Right lobe of liver (tissue), 6 donors: ENCODE results near the gene DNAH14. TPM values are rescaled to one million over a fixed set of nuclear protein-coding genes. Genes with fewer than 3 reads are reported as not detected.
"Not testable (repeated sequence)": the region's sequence is repeated elsewhere in the genome, so short reads cannot be mapped to it uniquely, and the experiment has no call there.

ENCODE experiments used
- ATAC-seq, 4 donors: fragments of 200-7000 bp; cut with Tn5 transposase; one replicate each; pipeline ENCODE4 v1.9.1; 2020; ENCODE audit warnings: mild to moderate bottlenecking in 4 of 4, moderate library complexity in 4 of 4
- DNase-seq, 3 donors: peaks; one replicate each; pipeline ENCODE4 v3.0.0-alpha.2; 2020
- H3K27ac ChIP-seq, 3 donors: fragments of 200-600 bp; one replicate each; pipeline ENCODE4 v1.8.0; 2022
- H3K27me3 ChIP-seq, 2 donors: fragments of 200-600 bp; one replicate each; pipeline ENCODE4 v1.8.0; 2022
- H3K36me3 ChIP-seq, 4 donors: fragments of 200-600 bp; sonication (generic) in 1 of 4; one replicate each; pipeline versions ENCODE4 v1.5.1 to v1.8.0; 2017 to 2022; ENCODE audit warnings: control low read depth in 1 of 4
- H3K4me1 ChIP-seq, 4 donors: fragments of 200-600 bp; sonication (generic) in 1 of 4; one replicate each; pipeline versions ENCODE4 v1.5.1 to v1.8.0; 2017 to 2022; ENCODE audit warnings: control low read depth in 1 of 4
- H3K4me3 ChIP-seq, 3 donors: fragments of 200-600 bp; one replicate each; pipeline ENCODE4 v1.8.0; 2022
- H3K9me3 ChIP-seq, 4 donors: fragments of 200-600 bp; sonication (generic) in 1 of 4; one replicate each; pipeline versions ENCODE4 v1.5.1 to v1.8.0; 2017 to 2022; ENCODE audit warnings: control low read depth in 1 of 4
- POLR2A ChIP-seq: fragments of 450-650 bp; IDR thresholded peaks from one replicate; pipeline ENCODE4 v1.6.1; 2017; ENCODE audit warnings: antibody characterized with exemption, mild to moderate bottlenecking
- WGBS: methylation state at CpG from one replicate; pipeline ENCODE4 v1.1.6; 2018; ENCODE audit warnings: low coverage, low lambda C conversion rate; ENCODE audit not compliant: insufficient coverage; ENCODE audit errors: missing lambda C conversion rate; 5-methylcytosine and 5-hydroxymethylcytosine counted together
- intact Hi-C, 2 donors: fragments of 100-400 bp; cut with DNase I; formaldehyde crosslinking; loops; one replicate each; pipeline versions ENCODE4 v1.11.2 to v1.14.1; 2022
- total RNA-seq, 6 experiments: library from RNA; depleted of rRNA in 2 of 6; stranded (reverse); fragments of >200 nt in 2 of 6; fragmentation: NEBNext Ultra II Directional in 3 of 6; extraction: Animal tissue kit (Norgen Biotek cat#: 25700) in 3 of 6; gene quantifications; one replicate each; pipeline versions ENCODE4 v1.1.0 to v1.2.4, GENCODE V29; 2016 to 2023
- TF ChIP-seq, protein P1 (sequence below), 4 donors: fragments of 200-600 bp in 3 of 4; fragments of 450-650 bp in 1 of 4; IDR thresholded peaks; one replicate each; pipeline versions ENCODE4 v1.5.1 to v1.8.0; 2016 to 2022; ENCODE audit warnings: antibody characterized with exemption in 4 of 4, mild to moderate bottlenecking in 2 of 4
- donor health status: DM: no; HTN: yes; CAD: no.
- donor health status: DM: no; HTN: no; CAD: no.
- donor health status: DM: no; HTN: no; CAD: no.
- donor health status: DM: no; HTN: yes; CAD: no.
- donor health status: DM: no; HTN: yes; CAD: no.

Gene DNAH14
- total RNA-seq, 6 experiments from 2014 or later, result 8.0 to 17.1 (median 9.7) TPM

DNA sequence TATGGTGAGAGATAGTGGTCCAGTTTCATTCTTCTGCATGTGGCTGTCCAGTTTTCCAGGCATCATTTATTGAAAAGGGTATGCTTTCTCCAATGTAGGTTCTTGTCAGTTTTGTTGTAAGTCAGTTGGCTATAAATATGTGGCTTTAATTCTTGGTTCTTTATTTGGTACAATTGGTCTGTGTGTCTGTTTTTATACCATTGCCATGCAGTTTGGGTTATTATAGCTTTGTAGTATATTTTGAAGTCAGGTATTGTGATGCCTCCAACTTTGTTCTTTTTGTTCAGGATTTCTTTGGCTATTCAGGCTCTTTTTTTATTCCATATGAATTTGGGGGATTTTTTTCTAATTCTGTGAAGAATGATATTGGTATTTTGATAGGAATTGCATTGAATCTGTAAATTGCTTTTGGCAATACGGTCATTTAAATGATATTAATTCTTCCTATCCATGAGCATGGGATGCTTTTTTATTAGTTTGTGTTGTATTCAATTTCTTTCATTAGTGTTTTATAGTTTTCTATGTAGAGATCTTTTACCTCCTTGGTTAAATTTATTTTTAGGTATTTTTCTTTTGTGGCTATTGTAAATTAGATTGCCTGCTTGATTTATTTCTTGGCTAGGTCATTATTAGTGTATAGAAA is 3.3 kb downstream of the DNAH14 start:
- no peaks in the 10 kb centered on the region for H3K36me3 ChIP-seq
- TF ChIP-seq POLR2A, result no peak
- TF ChIP-seq, protein P1, sequence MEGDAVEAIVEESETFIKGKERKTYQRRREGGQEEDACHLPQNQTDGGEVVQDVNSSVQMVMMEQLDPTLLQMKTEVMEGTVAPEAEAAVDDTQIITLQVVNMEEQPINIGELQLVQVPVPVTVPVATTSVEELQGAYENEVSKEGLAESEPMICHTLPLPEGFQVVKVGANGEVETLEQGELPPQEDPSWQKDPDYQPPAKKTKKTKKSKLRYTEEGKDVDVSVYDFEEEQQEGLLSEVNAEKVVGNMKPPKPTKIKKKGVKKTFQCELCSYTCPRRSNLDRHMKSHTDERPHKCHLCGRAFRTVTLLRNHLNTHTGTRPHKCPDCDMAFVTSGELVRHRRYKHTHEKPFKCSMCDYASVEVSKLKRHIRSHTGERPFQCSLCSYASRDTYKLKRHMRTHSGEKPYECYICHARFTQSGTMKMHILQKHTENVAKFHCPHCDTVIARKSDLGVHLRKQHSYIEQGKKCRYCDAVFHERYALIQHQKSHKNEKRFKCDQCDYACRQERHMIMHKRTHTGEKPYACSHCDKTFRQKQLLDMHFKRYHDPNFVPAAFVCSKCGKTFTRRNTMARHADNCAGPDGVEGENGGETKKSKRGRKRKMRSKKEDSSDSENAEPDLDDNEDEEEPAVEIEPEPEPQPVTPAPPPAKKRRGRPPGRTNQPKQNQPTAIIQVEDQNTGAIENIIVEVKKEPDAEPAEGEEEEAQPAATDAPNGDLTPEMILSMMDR (IDR thresholded peaks at IDR 0.05), result no peak
- 93% methylated on average over 1 of the region's 1 CpG for WGBS
- DNase-seq (no peak), ATAC-seq (no peak)
- H3K4me3 ChIP-seq, result no peak overlapping the region
- H3K27ac ChIP-seq, result no peak overlapping the region
- no peaks in the 10 kb centered on the region for H3K27me3 ChIP-seq
- intact Hi-C loops, result no loop called here
- peaks cover 0 to 6% (median 0%) of the 10 kb centered on the region in 4 donors for H3K4me1 ChIP-seq
- H3K9me3 ChIP-seq, result peaks cover 0 to 4% (median 2%) of the 10 kb centered on the region in 4 donors

DNA sequence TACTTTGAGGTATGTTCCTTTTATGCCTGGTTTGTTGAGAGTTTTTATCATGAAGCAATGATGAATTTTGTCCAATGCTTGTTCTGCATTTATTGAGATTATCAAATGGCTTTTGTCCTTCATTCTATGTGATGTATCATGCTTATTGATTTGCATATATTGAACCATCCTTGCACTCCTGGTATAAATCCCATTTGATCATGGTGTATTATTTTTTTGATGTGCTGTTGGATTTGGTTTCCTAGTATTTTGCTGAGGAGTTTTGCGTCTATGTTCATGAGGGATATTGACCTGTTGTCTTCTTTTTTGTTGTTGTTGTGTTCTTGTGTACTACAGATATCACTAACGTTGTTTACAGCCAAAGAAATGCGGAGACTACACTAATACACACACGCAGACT is 4.1 kb downstream of the DNAH14 start:
- intact Hi-C loops, result no loop called here
- TF ChIP-seq, protein P1 (IDR thresholded peaks at IDR 0.05), result no peak
- TF ChIP-seq POLR2A, result no peak
- no peak for ATAC-seq
- H3K4me1 ChIP-seq, result peaks cover 0 to 6% (median 0%) of the 10 kb centered on the region in 4 donors
- WGBS, result 74% methylated on average over 4 of the region's 4 CpGs
- no peaks in the 10 kb centered on the region for H3K27me3 ChIP-seq
- peaks cover 0 to 4% (median 2%) of the 10 kb centered on the region in 4 donors for H3K9me3 ChIP-seq
- no peak overlapping the region for H3K4me3 ChIP-seq
- no peak for DNase-seq
- no peak overlapping the region for H3K27ac ChIP-seq
- no peaks in the 10 kb centered on the region for H3K36me3 ChIP-seq

DNA sequence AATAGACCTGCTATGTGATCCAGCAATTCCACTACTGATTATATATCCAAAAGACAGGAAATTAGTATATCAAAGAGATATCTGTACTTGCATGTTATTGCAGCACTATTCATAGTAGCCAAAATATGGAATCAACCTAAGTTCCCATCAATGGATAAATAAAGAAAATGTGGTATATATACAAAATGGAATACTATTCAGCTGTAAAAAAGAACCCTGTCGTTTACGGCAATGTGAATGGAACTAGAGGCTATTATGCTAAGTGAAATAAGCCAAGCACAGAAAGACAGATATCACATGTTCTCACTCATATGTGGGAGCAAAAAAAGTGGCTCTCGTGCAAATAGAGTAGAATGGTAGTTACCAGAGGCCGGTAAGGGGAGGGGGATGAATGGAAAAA is 9.2 kb downstream of the DNAH14 start:
- no peak for ATAC-seq

DNA sequence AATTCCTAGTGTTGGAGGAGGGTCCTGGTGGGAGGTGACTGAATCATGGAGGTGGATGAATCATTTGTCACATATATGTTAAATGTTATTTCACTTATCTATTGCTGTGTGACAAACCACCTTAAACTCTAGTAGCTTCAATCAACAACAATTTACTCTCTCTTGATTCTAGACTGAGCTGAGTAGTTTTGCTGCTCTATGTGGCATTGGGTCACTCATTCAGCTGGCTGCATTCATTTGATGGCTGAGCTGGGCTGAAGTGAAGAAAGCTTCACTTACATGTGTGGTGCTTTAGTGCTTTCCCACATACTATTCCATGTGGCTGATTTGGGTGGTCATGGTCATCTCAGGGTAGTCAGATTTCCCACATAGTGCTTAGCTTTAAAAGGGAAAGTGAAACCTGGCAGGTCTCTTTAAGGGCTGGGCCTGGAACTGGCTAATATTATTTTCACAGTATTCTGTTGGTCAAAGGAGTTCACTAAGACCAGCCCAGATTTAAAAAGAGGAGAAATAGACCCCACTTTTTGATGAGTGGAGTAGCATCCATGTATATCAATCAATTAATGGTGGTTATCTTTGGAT is 10.5 kb downstream of the DNAH14 start:
- no peaks in the 10 kb centered on the region for H3K27me3 ChIP-seq
- no peaks in the 10 kb centered on the region for H3K9me3 ChIP-seq
- TF ChIP-seq, protein P1 (IDR thresholded peaks at IDR 0.05), result no peak
- TF ChIP-seq POLR2A, result no peak
- intact Hi-C loops, result no loop called here
- H3K36me3 ChIP-seq, result no peaks in the 10 kb centered on the region
- H3K27ac ChIP-seq, result peak overlapping the region in 1 of 3 donors; percentile 10
- ATAC-seq, result peak; percentile 49 to 84 (median 63)
- no peaks in the 10 kb centered on the region for H3K4me1 ChIP-seq
- DNase-seq, result no peak
- H3K4me3 ChIP-seq, result no peak overlapping the region

More for the DNA sequence above, 9.2 kb downstream of the DNAH14 start:
- H3K9me3 ChIP-seq, result no peaks in the 10 kb centered on the region
- no peak for DNase-seq
- H3K27ac ChIP-seq, result no peak overlapping the region
- 94% methylated on average over 4 of the region's 4 CpGs for WGBS
- no peak for TF ChIP-seq POLR2A
- TF ChIP-seq, protein P1 (IDR thresholded peaks at IDR 0.05), result no peak
- no peaks in the 10 kb centered on the region for H3K36me3 ChIP-seq
- no peaks in the 10 kb centered on the region for H3K27me3 ChIP-seq
- no peak overlapping the region for H3K4me3 ChIP-seq
- intact Hi-C loops, result no loop called here
- no peaks in the 10 kb centered on the region for H3K4me1 ChIP-seq

DNA sequence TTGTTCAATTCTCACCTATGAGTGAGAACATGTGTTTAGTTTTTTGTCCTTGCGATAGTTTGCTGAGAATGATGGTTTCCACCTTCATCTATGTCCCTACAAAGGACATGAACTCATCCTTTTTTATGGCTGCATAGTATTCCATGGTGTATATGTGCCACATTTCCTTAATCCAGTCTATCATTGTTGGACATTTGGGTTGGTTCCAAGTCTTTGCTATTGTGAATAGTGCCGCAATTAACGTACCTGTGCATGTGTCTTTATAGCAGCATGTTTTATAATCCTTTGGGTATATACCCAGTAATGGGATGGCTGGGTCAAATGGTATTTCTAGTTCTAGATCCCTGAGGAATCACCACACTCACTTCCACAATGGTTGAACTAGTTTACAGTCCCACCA is 11.3 kb downstream of the DNAH14 start:
- H3K4me3 ChIP-seq, H3K36me3 ChIP-seq, DNase-seq, intact Hi-C loops, H3K27me3 ChIP-seq, H3K4me1 ChIP-seq, H3K27ac ChIP-seq, H3K9me3 ChIP-seq, ATAC-seq: not testable (repeated sequence)
- 86% methylated on average over 3 of the region's 3 CpGs for WGBS

DNA sequence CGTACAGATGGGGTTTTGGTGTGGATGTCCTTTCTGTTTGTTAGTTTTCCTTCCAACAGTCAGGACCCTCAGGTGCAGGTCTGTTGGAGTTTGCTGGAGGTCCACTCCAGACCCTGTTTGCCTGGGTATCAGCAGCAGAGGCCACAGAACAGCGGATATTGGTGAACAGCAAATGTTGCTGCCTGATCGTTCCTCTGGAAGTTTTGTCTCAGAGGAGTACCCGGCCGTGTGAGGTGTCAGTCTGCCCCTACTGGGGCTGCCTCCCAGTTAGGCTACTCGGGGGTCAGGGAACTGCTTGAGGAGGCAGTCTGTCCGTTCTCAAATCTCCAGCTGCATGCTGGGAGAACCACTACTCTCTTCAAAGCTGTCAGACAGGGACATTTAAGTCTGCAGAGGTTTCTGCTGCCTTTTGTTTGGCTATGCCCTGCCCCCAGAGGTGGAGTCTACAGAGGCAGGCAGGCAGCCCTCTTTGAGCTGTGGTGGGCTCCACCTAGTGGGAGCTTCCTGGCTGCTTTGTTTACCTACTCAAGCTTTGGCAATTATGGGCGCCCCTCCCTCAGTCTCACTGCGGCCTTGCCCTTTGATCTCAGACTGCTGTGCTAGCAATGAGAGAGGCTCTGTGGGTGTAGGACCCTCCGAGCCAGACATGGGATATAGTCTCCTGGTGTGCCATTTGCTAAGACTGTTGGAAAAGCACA is 16.3 kb downstream of the DNAH14 start:
- H3K9me3 ChIP-seq, H3K4me3 ChIP-seq, intact Hi-C loops, DNase-seq, ATAC-seq, H3K36me3 ChIP-seq, H3K27ac ChIP-seq, H3K27me3 ChIP-seq, H3K4me1 ChIP-seq: not testable (repeated sequence)
- WGBS, result 83% methylated on average over 2 of the region's 10 CpGs

DNA sequence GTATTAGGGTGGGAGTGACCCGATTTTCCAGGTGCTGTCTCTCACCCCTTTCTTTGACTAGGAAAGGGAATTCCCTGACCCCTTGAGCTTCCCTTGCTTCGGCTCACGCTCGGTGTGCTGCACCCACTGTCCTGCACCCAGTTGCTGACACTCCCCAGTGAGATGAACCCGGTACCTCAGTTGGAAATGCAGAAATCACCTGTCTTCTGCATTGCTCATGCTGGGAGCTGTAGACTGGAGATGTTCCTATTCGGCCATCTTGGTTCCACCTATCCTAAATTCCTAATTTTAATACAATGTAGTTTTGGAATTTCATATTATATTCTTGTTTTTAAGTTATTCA is 16.8 kb downstream of the DNAH14 start:
- DNase-seq, H3K27me3 ChIP-seq, H3K9me3 ChIP-seq, H3K27ac ChIP-seq, ATAC-seq, H3K4me1 ChIP-seq, intact Hi-C loops, H3K4me3 ChIP-seq, H3K36me3 ChIP-seq: not testable (repeated sequence)
- WGBS, result 91% methylated on average over 2 of the region's 6 CpGs
